Breast epithelium (tissue), 4 donors: ENCODE measurements around the gene ZNF468. TPM values are rescaled to one million over a fixed set of nuclear protein-coding genes. Genes with fewer than 3 reads are reported as not detected.
A peak's percentile ranks its signal among the peaks of the same experiment; 100 is the strongest.
"Not testable (repeated sequence)": the region's sequence is repeated elsewhere in the genome, so short reads cannot be mapped to it uniquely, and the experiment has no call there.

Experiments
- DNase-seq, 2 donors: peaks; one replicate each; pipeline ENCODE4 v3.0.0-alpha.2; 2019; ENCODE audit warnings: low spot score in 2 of 2
- H3K27ac ChIP-seq, 2 donors: fragments of 200-600 bp; sonication (generic) in 1 of 2; one replicate each; pipeline ENCODE4 v1.5.1; 2016 to 2019; ENCODE audit warnings: mild to moderate bottlenecking in 1 of 2
- H3K27me3 ChIP-seq, 2 donors: fragments of 200-600 bp; sonication (generic) in 1 of 2; one replicate each; pipeline versions ENCODE4 v1.5.1 to v1.6.0; 2017 to 2019; ENCODE audit warnings: control low read depth in 1 of 2, mild to moderate bottlenecking in 1 of 2
- H3K36me3 ChIP-seq: fragments of 200-600 bp; one replicate; pipeline ENCODE4 v1.5.1; 2019
- H3K4me1 ChIP-seq, 2 donors: fragments of 200-600 bp; sonication (generic); one replicate each; pipeline ENCODE4 v1.5.1; 2016 to 2019; ENCODE audit warnings: control low read depth in 1 of 2
- H3K4me3 ChIP-seq, 3 donors: fragments of 200-600 bp; sonication (generic); 1 replicate in 2 of 3; 2 replicates in 1 of 3; pipeline ENCODE4 v1.5.1; 2016 to 2019; ENCODE audit warnings: mild to moderate bottlenecking in 3 of 3, moderate library complexity in 2 of 3
- H3K9me3 ChIP-seq, 2 donors: fragments of 200-600 bp; sonication (generic) in 1 of 2; one replicate each; pipeline ENCODE4 v1.5.1; 2016 to 2019; ENCODE audit warnings: control low read depth in 1 of 2
- CTCF ChIP-seq, 3 donors: fragments of 450-650 bp; IDR thresholded peaks; one replicate each; pipeline ENCODE4 v1.5.1; 2016 to 2017; ENCODE audit warnings: antibody characterized with exemption in 3 of 3, mild to moderate bottlenecking in 3 of 3, moderate library complexity in 3 of 3
- POLR2A ChIP-seq: fragments of 450-650 bp; IDR thresholded peaks from one replicate; pipeline ENCODE4 v1.6.1; 2016; ENCODE audit warnings: antibody characterized with exemption, mild to moderate bottlenecking, moderate library complexity
- POLR2AphosphoS5 ChIP-seq, 3 donors: sonication (generic); formaldehyde crosslinking; IDR thresholded peaks; one replicate each; pipeline ENCODE4 v1.6.1; 2017; ENCODE audit warnings: antibody characterized with exemption in 3 of 3
- intact Hi-C: fragments of 100-400 bp; cut with DNase I; formaldehyde crosslinking; loops from one replicate; pipeline ENCODE4 v1.15.1; 2023; ENCODE audit warnings: low total_unique reads
- total RNA-seq, 3 donors: library from RNA; depleted of rRNA; stranded (reverse); fragments of >200 nt; gene quantifications; one replicate each; pipeline ENCODE4 v1.1.0, GENCODE V29; 2016

ZNF468 gene
- total RNA-seq, 3 donors from 2014 or later = 14.9 to 38.2 (median 22.6) TPM

GRCh38 chr19:52825765-52826164 lies 31.7 kb downstream of the ZNF468 start:
- TF ChIP-seq CTCF (IDR thresholded peaks at IDR 0.05) (no peak), POLR2A (no peak), POLR2AphosphoS5 (IDR thresholded peaks at IDR 0.05) (no peak)
- Histone ChIP-seq H3K27me3 (no peaks in the 10 kb centered on the region), H3K36me3 (no peaks in the 10 kb centered on the region), H3K4me1 (no peaks in the 10 kb centered on the region), H3K9me3 (no peaks in the 10 kb centered on the region), H3K4me3 (no peak overlapping the region), H3K27ac (no peak overlapping the region)
- intact Hi-C loops = no loop called here
- DNase-seq = no peak

DNA sequence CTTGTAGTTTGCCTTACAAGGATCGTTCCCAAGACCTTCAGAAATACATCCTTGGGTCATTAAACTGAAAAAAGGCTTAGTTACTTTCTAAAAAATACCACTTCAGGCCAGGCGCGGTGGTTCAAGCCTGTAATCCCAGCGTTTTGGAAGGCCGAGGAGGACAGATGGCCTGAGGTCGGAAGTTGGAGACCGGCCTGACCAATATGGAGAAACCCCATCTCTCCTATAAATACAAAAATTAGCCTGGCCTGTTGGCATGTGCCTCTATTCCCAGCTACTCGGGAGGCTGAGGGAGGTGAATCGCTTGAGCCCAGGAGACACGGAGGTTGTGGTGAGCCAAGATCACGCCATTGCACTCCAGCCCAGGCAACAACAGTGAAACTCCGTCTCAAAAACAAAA lies 33.7 kb downstream of the ZNF468 start:
- Histone ChIP-seq H3K4me3 (no peak overlapping the region), H3K4me1 (no peaks in the 10 kb centered on the region), H3K36me3 (no peaks in the 10 kb centered on the region), H3K9me3 (no peaks in the 10 kb centered on the region), H3K27ac (no peak overlapping the region), H3K27me3 (no peaks in the 10 kb centered on the region)
- DNase-seq = no peak
- intact Hi-C loops = no loop called here
- TF ChIP-seq POLR2AphosphoS5 (IDR thresholded peaks at IDR 0.05) = no peak
- no peak for TF ChIP-seq POLR2A
- TF ChIP-seq CTCF (IDR thresholded peaks at IDR 0.05) = no peak

DNA sequence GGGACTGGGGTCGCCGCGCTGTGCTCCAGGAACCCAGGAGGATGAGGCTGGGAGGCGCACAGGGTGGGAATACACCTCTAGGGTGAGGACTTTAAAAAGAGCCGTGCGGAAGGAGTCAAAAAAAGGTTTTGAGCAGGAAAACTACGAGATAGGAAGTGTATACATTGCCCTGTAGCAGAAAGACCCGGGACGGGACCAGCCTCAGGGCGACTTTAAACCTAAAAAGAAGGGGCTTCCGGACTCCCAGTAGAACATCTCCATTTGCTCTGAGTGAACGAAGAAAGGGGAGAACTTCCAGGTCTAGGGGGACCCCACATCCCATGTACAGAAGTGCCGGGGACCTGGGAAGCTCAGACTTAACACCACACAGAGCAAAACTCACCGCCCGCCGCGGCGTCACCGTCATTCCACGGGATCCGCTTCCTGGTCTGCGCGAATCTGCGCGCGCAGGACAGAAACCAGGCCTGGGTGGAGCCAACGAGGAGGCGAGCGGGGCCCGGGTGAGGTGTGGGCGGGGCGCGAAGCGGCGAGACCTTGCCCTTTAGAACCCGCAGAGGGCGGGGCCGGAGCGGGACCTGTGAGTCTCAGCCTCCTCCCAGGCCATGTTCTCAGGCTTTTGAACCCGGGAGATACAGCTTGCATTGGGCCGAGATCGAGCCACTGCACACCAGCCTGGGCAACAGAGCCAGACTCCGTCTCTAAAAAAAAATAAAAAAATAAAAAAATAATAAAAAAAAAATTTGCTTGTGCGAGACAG lies 36.0 kb downstream of the ZNF468 start, which contains the start of gene ZNF28:
Gene ZNF28 (minus strand): TSS at position 430 of the 757 bp plus-strand sequence. CDS start 3,675 bp downstream, outside the sequence.
- DNase-seq = peak in 1 of 2 donors; percentile 54
- H3K27me3 ChIP-seq, H3K9me3 ChIP-seq, intact Hi-C loops, H3K4me1 ChIP-seq, H3K36me3 ChIP-seq: not testable (repeated sequence)
- Histone ChIP-seq H3K4me3 (peak within 1 kb of the TSS; percentile 59 to 66 (median 65)), H3K27ac (peak within 1 kb of the TSS; percentile 28 to 37)

- intact Hi-C loops, H3K36me3 ChIP-seq, H3K27me3 ChIP-seq, H3K9me3 ChIP-seq, H3K4me1 ChIP-seq: not testable (repeated sequence)
- peak in 1 of 2 donors; percentile 19 for DNase-seq
- H3K4me3 ChIP-seq = peak overlapping the region; percentile 59 to 66 (median 65)
- peak overlapping the region; percentile 28 to 37 for H3K27ac ChIP-seq
These were observed 36.8 kb downstream of the ZNF468 start for GRCh38 chr19:52820472-52821203.

DNA sequence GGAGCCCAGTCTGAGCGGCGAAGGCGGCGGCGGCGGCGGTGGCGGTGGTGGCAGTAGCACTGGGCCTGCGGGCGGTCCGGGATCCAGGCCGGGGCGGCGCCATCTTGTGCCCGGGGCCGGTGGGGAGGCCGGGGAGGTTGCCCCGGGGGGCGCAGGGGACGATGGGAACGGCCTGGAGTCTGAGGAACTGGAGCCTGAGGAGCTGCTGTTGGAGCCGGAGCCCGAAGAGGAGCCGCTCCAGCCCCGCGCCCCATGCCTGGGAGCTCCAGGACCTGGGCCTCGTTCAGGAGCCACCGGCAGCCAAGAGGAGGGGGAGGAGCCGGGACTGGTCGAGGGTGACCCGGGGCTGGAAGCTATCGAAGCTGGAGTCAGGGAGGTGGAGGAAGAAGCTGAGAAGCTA lies 47.6 kb downstream of the ZNF468 start:
- no peak for DNase-seq
- intact Hi-C loops = no loop called here
- Histone ChIP-seq H3K9me3 (peaks cover 0 to 25% of the 10 kb centered on the region in 2 donors), H3K27me3 (no peaks in the 10 kb centered on the region), H3K27ac (no peak overlapping the region), H3K4me3 (no peak overlapping the region), H3K36me3 (no peaks in the 10 kb centered on the region), H3K4me1 (no peaks in the 10 kb centered on the region)
- no peak for TF ChIP-seq POLR2A
- no peak for TF ChIP-seq POLR2AphosphoS5 (IDR thresholded peaks at IDR 0.05)
- TF ChIP-seq CTCF (IDR thresholded peaks at IDR 0.05) = no peak

- H3K27me3 ChIP-seq, intact Hi-C loops, H3K36me3 ChIP-seq, DNase-seq, H3K4me3 ChIP-seq, H3K4me1 ChIP-seq, H3K27ac ChIP-seq: not testable (repeated sequence)
- H3K9me3 ChIP-seq = peaks cover 39 to 96% of the 10 kb centered on the region in 2 donors
These were observed 57.3 kb downstream of the ZNF468 start for GRCh38 chr19:52799950-52800640.
